Activated CD8-positive, alpha-beta T cell treated with anti-CD3 and anti-CD28 coated beads, Interleukin-2, amount 10 ng/mL, durations not matched to agents 7 days and 5 days (primary cell): ENCODE data around the gene SELENOK. TPM values are rescaled to one million over a fixed set of nuclear protein-coding genes. Genes with fewer than 3 reads are reported as not detected.
"Not testable (repeated sequence)": the region's sequence is repeated elsewhere in the genome, so short reads cannot be mapped to it uniquely, and the experiment has no call there.

Experiments
- ATAC-seq: fragments of 150-1000 bp; cut with Tn5 transposase; one replicate; pipeline ENCODE4 v1.10.0; 2021; ENCODE audit warnings: moderate library complexity
- CTCF ChIA-PET: fragments of 350-600 bp; sonication (Branson Sonifier 250); formaldehyde crosslinking; loops from one replicate; lab custom pipeline; 2021; ENCODE audit warnings: antibody characterized with exemption; lab: Charles Lee
- POLR2A ChIA-PET: fragments of 350-600 bp; sonication (Branson Sonifier 250); formaldehyde crosslinking; loops from one replicate; lab custom pipeline; 2021; ENCODE audit warnings: antibody characterized with exemption; lab: Charles Lee
- DNase-seq: peaks from one replicate; pipeline ENCODE4 v3.0.0-alpha.2; 2020
- H3K27ac Mint-ChIP-seq: one replicate; pipeline ENCODE4 v1.8.0; 2021; ENCODE audit warnings: mild to moderate bottlenecking, mixed read lengths
- H3K27me3 Mint-ChIP-seq: one replicate; pipeline ENCODE4 v1.8.0; 2021; ENCODE audit warnings: low read depth, mixed read lengths
- H3K36me3 Mint-ChIP-seq: one replicate; pipeline ENCODE4 v1.8.0; 2021; ENCODE audit warnings: low read depth, mixed read lengths
- H3K4me1 Mint-ChIP-seq: one replicate; pipeline ENCODE4 v1.8.0; 2021; ENCODE audit warnings: low read depth, mixed read lengths
- H3K4me3 Mint-ChIP-seq: one replicate; pipeline ENCODE4 v1.8.0; 2021; ENCODE audit warnings: mild to moderate bottlenecking, mixed read lengths
- H3K9me3 Mint-ChIP-seq: one replicate; pipeline ENCODE4 v1.8.0; 2022; ENCODE audit warnings: mixed read lengths; ENCODE audit not compliant: insufficient read depth
- total RNA-seq, 2 experiments: library from RNA; stranded (reverse); gene quantifications; one replicate each; pipeline ENCODE4 v1.2.3, GENCODE V29; 2021

Gene SELENOK
- 10 to 100 TPM; 46.3 to 48.5 TPM for total RNA-seq

- peaks cover 51% of the 10 kb centered on the region for H3K4me1 Mint-ChIP-seq
- ChIA-PET POLR2A (interaction anchor here (0.7 to 3.6 kb wide), 7 partner anchors 8 to 544 kb away, joined by 3 to 37 read pairs (median 4); partner anchors contain the start of genes ACTR8 and DCP1A), CTCF (interaction anchor here (1.4 to 2.3 kb wide), 2 partner anchors 11 to 14 kb away, joined by 4 to 13 read pairs; no protein-coding TSS in a partner anchor)
- H3K4me3 Mint-ChIP-seq: peak within 1 kb of the TSS; percentile 90
- ATAC-seq (peak; percentile 96), DNase-seq (peak; percentile 99)
- peaks cover 28% of the 10 kb centered on the region for H3K36me3 Mint-ChIP-seq
- peaks cover 14% of the 10 kb centered on the region for H3K27me3 Mint-ChIP-seq
- no peaks in the 10 kb centered on the region for H3K9me3 Mint-ChIP-seq
- peak within 1 kb of the TSS; percentile 98 for H3K27ac Mint-ChIP-seq
These were observed at the start of gene SELENOK for GRCh38 chr3:53891497-53892285. TSS of gene SELENOK (minus strand) at chr3:53891859.

DNA sequence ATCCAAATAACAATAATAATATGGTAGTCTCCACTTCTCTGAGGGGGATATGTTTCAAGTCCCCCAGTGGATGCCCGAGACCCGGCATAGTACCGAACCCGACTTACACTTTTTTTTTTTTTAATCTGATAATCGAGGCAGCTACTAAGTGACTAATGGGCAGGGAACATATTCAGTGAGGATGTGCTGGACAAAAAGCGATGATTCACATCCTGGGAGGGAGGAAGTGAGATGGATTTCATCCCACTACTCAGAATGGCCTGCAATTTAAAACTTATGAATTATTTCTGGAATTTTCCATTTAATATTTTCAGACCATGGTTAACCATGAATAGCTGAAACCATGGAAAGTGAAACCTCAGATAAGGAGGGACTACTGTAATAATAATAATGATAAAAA is 49.5 kb upstream of the SELENOK start:
- CTCF ChIA-PET: no interaction called here

DNA sequence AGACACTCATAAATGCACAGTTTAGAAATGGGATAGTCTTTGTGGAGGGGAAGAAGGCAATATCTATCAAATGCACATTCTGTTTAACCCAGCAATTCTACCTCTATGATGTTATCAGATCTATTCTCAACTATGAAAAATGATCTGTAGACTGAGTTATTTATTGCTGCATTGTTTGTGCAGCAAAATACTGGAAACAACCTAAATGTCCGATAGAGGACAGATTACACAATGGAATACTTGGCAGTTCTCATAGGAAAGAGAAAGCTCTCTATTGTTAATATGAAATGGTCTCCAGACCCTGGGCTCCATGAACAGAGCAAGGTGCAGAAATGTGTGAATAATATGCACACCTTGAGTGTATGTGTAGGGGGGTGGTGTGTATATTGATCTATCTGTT is 49.0 kb upstream of the SELENOK start:
- ChIA-PET POLR2A (no interaction called here), CTCF (no interaction called here)
- H3K36me3 Mint-ChIP-seq: no peaks in the 10 kb centered on the region
- H3K4me3 Mint-ChIP-seq: no peak overlapping the region
- no peaks in the 10 kb centered on the region for H3K4me1 Mint-ChIP-seq
- ATAC-seq (no peak), DNase-seq (no peak)
- H3K9me3 Mint-ChIP-seq: no peaks in the 10 kb centered on the region
- peaks cover 2% of the 10 kb centered on the region for H3K27me3 Mint-ChIP-seq
- H3K27ac Mint-ChIP-seq: no peak overlapping the region

More for the DNA sequence above, 49.5 kb upstream of the SELENOK start:
- Mint-ChIP-seq H3K36me3 (peaks cover 4% of the 10 kb centered on the region), H3K4me3 (no peak overlapping the region), H3K27me3 (peaks cover 2% of the 10 kb centered on the region), H3K9me3 (peaks cover 6% of the 10 kb centered on the region), H3K27ac (no peak overlapping the region), H3K4me1 (no peaks in the 10 kb centered on the region)
- no peak for ATAC-seq
- POLR2A ChIA-PET: no interaction called here
- DNase-seq: no peak

GRCh38 chr3:53939813-53940212 is 48.2 kb upstream of the SELENOK start:
- POLR2A ChIA-PET: no interaction called here
- Mint-ChIP-seq H3K9me3 (no peaks in the 10 kb centered on the region), H3K27ac (no peak overlapping the region), H3K4me1 (no peaks in the 10 kb centered on the region), H3K4me3 (no peak overlapping the region), H3K36me3 (no peaks in the 10 kb centered on the region), H3K27me3 (peaks cover 2% of the 10 kb centered on the region)
- ATAC-seq: no peak
- CTCF ChIA-PET: interaction anchor here (1.2 to 1.6 kb wide), 3 partner anchors 18 to 1241 kb away, joined by 3 to 6 read pairs (median 3); no protein-coding TSS in a partner anchor
- no peak for DNase-seq

DNA sequence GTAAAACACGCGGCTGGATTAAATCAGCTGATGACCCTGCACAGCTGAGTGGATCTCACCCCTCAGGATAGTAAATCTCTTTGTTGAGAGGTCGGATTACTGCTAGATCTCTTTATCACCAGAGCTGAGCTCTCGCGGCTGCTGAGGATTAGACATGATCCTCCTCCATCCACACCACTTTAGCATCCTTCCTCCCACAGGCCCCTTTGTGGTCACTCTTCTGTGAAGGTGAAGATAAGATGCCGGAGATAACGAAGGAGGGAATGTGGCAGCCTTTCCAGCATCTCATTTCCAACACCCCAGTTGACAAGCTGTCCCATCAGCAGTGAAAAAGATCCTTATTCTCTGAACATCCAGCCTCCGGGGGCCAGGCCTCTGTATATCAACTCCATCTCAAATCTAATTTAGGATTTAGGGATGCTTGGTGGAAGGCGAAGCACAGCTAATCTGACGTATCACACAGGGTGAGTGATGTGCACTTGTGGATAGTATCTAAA is 47.5 kb upstream of the SELENOK start:
- H3K9me3 Mint-ChIP-seq: no peaks in the 10 kb centered on the region
- ChIA-PET POLR2A (no interaction called here), CTCF (interaction anchor here (0.7 to 1.8 kb wide), 12 partner anchors 8 to 1242 kb away, joined by 3 to 8 read pairs (median 3); no protein-coding TSS in a partner anchor)
- ATAC-seq (no peak), DNase-seq (no peak)
- no peak overlapping the region for H3K27ac Mint-ChIP-seq
- H3K36me3 Mint-ChIP-seq: no peaks in the 10 kb centered on the region
- no peak overlapping the region for H3K4me3 Mint-ChIP-seq
- H3K27me3 Mint-ChIP-seq: peaks cover 2% of the 10 kb centered on the region
- H3K4me1 Mint-ChIP-seq: no peaks in the 10 kb centered on the region

DNA sequence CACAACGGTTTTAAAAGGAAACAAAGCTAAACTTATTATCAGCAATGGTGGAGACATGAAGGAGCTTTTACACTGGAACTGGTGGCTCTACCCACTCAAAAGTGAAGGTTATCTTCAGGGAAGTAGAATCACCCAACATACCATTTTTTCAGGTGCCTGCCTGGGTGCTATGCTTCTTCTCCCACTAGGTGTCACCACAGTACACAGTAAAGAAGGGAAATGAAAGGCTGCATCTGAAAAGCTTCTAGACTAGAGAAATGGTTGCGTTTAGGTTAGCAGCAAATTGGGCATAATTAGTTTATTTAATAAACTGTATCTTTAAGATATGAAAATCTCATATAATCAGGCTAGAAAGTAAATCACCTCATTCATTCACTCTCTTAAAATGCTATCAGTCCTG is 47.0 kb upstream of the SELENOK start:
- Mint-ChIP-seq H3K9me3 (no peaks in the 10 kb centered on the region), H3K27ac (no peak overlapping the region), H3K36me3 (no peaks in the 10 kb centered on the region), H3K4me3 (no peak overlapping the region), H3K27me3 (peaks cover 2% of the 10 kb centered on the region), H3K4me1 (no peaks in the 10 kb centered on the region)
- DNase-seq (peak; percentile 49), ATAC-seq (no peak)
- ChIA-PET CTCF (interaction anchor here (0.7 to 1.8 kb wide), 14 partner anchors 8 to 1243 kb away, joined by 3 to 8 read pairs (median 3); no protein-coding TSS in a partner anchor), POLR2A (no interaction called here)

DNA sequence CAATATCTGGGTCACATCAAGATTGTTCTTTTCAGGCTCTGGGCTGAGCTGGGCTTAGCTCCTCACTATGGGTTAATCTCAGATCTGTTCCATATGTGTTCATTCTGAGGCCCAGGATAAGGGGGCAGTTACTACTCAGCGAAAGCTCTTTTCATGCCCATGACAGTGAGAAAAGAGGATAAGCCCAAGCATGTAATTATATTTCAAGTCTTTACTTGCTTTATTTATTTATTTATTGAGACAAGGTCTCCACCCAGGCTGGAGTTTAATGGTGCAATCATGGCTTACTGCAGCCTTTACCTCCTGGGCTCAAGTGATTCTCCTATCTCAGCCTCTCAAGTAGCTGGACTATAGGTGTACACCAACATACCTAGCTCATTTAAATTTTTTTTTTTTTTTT is 44.7 kb upstream of the SELENOK start:
- POLR2A ChIA-PET: no interaction called here
- peaks cover 4% of the 10 kb centered on the region for H3K27me3 Mint-ChIP-seq
- H3K36me3 Mint-ChIP-seq: no peaks in the 10 kb centered on the region
- DNase-seq: no peak
- ATAC-seq: no peak
- H3K9me3 Mint-ChIP-seq: no peaks in the 10 kb centered on the region
- CTCF ChIA-PET: no interaction called here
- H3K27ac Mint-ChIP-seq: no peak overlapping the region
- H3K4me1 Mint-ChIP-seq: no peaks in the 10 kb centered on the region
- no peak overlapping the region for H3K4me3 Mint-ChIP-seq

DNA sequence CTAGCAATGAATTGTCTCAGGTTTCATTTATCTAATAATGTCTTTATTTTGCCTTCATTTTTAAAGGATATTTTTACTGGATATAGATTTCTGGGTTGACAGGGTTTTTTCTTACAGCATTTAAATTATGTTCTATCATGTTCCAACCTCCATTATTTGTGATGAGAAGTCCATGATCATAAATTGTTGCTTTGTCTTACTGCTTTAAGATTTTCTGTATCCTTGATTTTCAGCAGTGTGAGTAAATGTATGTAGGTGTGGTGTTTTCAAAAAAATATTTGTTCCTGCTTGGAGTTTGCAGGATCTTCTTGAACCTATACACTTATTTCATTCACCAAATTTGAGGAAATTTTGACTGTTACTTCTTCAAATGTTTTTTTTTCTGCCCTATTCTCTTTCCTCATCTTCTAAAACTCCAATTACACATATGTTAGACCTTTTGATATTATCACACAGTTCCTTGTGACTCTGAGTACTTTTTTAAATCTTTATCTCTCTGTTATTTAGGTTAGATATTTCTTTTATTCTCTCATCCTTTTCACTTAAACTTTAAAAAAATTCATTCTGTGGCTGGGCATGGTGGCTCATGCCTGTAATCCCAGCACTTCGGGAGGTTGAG is 43.7 kb upstream of the SELENOK start:
- peaks cover 4% of the 10 kb centered on the region for H3K27me3 Mint-ChIP-seq

DNA sequence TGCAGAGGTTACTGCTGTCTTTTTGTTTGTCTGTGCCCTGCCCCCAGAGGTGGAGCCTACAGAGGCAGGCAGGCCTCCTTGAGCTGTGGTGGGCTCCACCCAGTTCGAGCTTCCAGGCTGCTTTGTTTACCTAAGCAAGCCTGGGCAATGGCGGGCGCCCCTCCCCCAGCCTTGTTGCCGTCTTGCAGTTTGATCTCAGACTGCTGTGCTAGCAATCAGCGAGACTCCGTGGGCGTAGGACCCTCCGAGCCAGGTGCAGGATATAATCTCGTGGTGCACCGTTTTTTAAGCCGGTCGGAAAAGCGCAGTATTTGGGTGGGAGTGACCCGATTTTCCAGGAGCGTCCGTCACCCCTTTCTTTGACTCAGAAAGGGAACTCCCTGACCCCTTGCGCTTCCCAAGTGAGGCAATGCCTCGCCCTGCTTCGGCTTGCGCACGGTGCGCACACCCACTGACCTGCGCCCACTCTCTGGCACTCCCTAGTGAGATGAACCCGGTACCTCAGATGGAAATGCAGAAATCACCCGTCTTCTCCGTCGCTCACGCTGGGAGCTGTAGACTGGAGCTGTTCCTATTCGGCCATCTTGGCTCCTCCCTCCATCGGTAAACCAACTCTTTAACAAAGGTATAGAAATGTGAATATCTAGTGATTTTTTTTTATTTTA is 35.7 kb upstream of the SELENOK start:
- H3K27me3 Mint-ChIP-seq, DNase-seq, H3K36me3 Mint-ChIP-seq, H3K9me3 Mint-ChIP-seq, H3K4me1 Mint-ChIP-seq, POLR2A ChIA-PET, H3K27ac Mint-ChIP-seq, ATAC-seq, H3K4me3 Mint-ChIP-seq: not testable (repeated sequence)
- CTCF ChIA-PET: interaction anchor here (0.8 to 1.1 kb wide), 2 partner anchors 11 to 12 kb away, joined by 3 read pairs; no protein-coding TSS in a partner anchor

More for the DNA sequence above, 43.7 kb upstream of the SELENOK start:
- ATAC-seq (no peak), DNase-seq (no peak)
- ChIA-PET POLR2A (no interaction called here), CTCF (no interaction called here)
- H3K4me1 Mint-ChIP-seq: no peaks in the 10 kb centered on the region
- H3K4me3 Mint-ChIP-seq: no peak overlapping the region
- no peaks in the 10 kb centered on the region for H3K36me3 Mint-ChIP-seq
- no peaks in the 10 kb centered on the region for H3K9me3 Mint-ChIP-seq
- no peak overlapping the region for H3K27ac Mint-ChIP-seq

- no peaks in the 10 kb centered on the region for H3K9me3 Mint-ChIP-seq
- POLR2A ChIA-PET: no interaction called here
These were observed 29.6 kb upstream of the SELENOK start for GRCh38 chr3:53921296-53921695.

DNA sequence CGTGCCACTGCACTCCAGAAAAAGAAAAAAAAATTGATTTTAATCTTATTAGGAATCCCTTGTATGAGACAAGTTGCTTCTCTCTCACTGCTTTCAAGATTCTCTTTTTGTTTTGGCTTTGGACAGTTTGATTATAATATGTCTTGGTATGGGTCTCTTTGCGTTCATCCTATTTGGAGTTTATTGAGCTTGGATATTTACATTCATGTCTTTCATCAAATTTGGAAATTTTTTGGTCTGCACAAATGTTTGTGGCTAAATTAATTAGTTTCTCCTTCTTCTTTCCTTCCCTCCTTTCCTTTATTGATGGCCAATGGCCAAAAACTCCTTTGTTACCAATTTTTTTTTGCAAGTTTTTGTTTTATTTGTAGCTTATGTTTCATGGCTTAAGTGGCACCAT is 28.1 kb upstream of the SELENOK start:
- no peaks in the 10 kb centered on the region for H3K9me3 Mint-ChIP-seq
- H3K4me3 Mint-ChIP-seq: no peak overlapping the region
- peaks cover 14% of the 10 kb centered on the region for H3K27me3 Mint-ChIP-seq
- no peak overlapping the region for H3K27ac Mint-ChIP-seq
- ChIA-PET POLR2A (no interaction called here), CTCF (no interaction called here)
- H3K4me1 Mint-ChIP-seq: no peaks in the 10 kb centered on the region
- H3K36me3 Mint-ChIP-seq: no peaks in the 10 kb centered on the region
- no peak for DNase-seq
- no peak for ATAC-seq

More at GRCh38 chr3:53921296-53921695, 29.6 kb upstream of the SELENOK start:
- Mint-ChIP-seq H3K27me3 (peaks cover 14% of the 10 kb centered on the region), H3K36me3 (no peaks in the 10 kb centered on the region), H3K27ac (no peak overlapping the region), H3K4me3 (no peak overlapping the region), H3K4me1 (no peaks in the 10 kb centered on the region)
- DNase-seq: peak; percentile 23
- CTCF ChIA-PET: no interaction called here
- ATAC-seq: no peak
